KOPT-K1 (cell line): Measurements from ENCODE around the gene MSMP.

Source experiments
- H3K27ac ChIP-seq: fragments of 200-600 bp; sonication (generic); 2 replicates; pipeline ENCODE4 v1.5.1; 2016; ENCODE audit warnings: antibody characterized with exemption, mild to moderate bottlenecking, low read depth, low read length; ENCODE audit not compliant: poor library complexity, severe bottlenecking
- H3K36me3 ChIP-seq: fragments of 200-600 bp; sonication (generic); 2 replicates; pipeline ENCODE4 v1.5.1; 2017; ENCODE audit warnings: antibody characterized with exemption, mild to moderate bottlenecking, low read length, moderate library complexity; ENCODE audit not compliant: insufficient read depth
- H3K9me3 ChIP-seq: fragments of 200-600 bp; sonication (generic); 2 replicates; pipeline ENCODE4 v1.5.1; 2017; ENCODE audit warnings: antibody characterized with exemption, low read length, mild to moderate bottlenecking; ENCODE audit not compliant: insufficient read depth, poor library complexity, severe bottlenecking

Gene MSMP

DNA sequence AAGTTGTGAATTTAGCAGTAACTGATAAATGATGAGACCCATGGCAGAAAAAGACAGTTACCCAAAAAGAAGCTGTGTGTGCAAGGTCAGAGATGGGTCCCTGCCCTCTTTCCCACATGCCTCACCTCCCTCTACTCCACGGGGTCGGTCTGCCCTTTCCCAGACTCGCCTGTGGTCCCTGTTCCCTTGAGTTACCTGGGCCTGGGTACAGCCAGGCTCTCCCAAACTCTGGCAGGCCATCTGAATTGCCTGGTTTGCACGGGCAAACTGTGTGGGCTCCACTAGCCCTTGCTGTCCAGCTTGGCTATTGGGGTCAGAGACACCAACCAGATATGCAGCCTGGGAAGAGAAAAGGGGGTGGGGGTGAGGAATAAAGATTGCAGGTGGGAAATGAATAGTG lies 45.9 kb downstream of the MSMP start:
- no peak overlapping the region for H3K27ac ChIP-seq
- H3K36me3 ChIP-seq = peaks cover 97% of the 10 kb centered on the region
- no peaks in the 10 kb centered on the region for H3K9me3 ChIP-seq

DNA sequence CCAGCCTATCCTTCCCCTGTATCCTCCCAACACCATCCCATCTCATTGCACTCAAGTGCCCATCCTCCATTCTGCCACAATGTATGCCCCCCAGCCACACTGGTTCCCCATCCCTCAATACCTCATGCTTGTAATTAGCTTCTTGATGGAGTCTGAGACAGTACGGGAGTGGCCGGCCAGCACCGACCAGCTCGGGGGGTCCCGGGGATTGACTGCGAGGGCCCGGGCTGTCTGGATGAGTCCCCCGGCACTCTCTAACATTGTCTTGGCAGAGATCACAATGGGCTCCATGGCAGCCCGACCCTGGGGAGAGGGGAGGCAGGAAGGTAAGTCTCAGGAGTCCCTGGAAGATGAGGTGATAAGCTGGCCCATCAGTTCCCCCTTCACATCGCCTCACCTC lies 47.1 kb downstream of the MSMP start:
- Histone ChIP-seq H3K9me3 (no peaks in the 10 kb centered on the region), H3K27ac (no peak overlapping the region), H3K36me3 (peaks cover 97% of the 10 kb centered on the region)

- Histone ChIP-seq H3K36me3 (peaks cover 97% of the 10 kb centered on the region), H3K27ac (no peak overlapping the region), H3K9me3 (no peaks in the 10 kb centered on the region)
Measured at GRCh38 chr9:35705836-35706430, 48.1 kb downstream of the MSMP start.

- Histone ChIP-seq H3K9me3 (no peaks in the 10 kb centered on the region), H3K27ac (no peak overlapping the region), H3K36me3 (peaks cover 97% of the 10 kb centered on the region)
Measured at GRCh38 chr9:35705372-35705771, 48.7 kb downstream of the MSMP start.

- no peaks in the 10 kb centered on the region for H3K9me3 ChIP-seq
- no peak overlapping the region for H3K27ac ChIP-seq
- peaks cover 100% of the 10 kb centered on the region for H3K36me3 ChIP-seq
Measured at GRCh38 chr9:35703906-35704672, 50.0 kb downstream of the MSMP start.
